ENCODE measurements around the gene LIN7A.
A peak's percentile ranks its signal among the peaks of the same experiment; 100 is the strongest.

LIN7A gene

DNA sequence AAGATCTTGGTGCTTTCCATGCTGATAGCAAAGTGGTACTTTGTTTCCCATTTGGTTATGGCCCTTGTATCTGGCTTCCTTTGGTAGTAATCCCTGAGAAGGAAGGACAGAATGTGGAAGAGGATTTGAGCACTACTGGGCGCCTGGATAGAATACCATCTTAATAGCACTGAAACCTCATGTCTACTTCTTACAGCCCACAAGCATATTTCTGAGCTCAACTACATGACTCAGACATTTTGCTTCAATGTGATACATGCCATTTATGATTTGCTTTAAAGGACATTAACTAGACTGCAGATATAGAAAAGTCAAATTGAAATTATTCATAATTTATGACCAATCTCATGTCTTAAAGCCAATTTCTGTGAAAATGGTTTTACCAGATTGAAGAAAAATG, 80.4 kb downstream of the LIN7A start:
- no peak for DNase-seq

DNA sequence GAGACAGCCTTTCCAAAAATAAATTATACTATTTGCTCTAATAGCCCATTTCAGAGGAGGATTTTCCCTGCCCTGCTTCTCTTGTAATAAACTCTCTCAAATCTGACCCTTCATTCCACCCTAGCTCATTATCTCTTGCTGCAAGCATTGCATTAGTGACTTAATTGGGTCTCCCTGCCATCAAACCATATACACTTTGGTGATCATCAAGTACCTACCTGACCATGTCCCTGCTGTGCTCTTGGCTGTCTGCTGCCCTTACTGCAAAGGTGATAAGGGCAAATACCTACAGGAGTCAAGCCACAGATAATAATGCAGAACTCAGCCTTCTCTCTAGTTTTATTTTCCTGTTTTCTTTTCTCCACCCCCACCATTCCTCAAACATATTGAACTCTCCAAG, 88.4 kb downstream of the LIN7A start:
- DNase-seq, result peak; percentile 26

DNA sequence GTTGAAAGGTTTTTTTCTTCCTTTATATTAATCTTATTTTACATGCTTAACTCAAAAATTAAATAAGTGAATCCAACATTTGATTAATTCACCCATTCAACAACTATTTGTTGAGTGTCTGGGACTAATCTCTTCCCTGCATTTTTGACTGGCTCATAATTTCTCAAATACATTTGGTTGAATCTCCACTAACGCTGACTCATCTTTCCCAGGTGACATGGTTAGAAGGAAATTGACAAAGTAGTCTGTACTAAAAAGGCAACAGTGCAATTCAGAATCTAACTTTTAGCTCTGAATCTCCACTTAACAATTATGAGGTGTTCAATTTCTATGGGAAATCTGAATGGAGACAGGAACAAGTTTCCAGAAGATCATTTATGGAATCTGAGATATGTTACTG, 88.9 kb downstream of the LIN7A start:
- no peak for DNase-seq

DNA sequence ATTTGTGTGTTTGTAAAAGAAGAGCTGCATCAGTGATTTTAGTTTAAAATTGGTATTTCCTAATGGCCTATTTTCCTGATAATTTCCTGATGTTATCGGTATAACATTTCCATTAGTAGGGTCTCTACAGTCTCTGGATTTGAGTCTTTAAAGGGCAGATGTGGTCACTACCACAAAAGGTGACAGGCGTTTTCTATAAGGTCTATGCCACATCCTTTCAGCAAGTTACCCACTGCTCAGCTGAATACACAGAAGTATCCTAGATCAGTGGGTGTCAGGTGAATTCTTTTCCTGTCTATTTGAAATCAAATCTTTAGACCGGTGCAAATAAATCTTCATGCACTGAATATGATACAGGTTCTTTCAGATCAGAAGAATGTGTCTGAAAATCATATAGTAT, 90.2 kb downstream of the LIN7A start:
- DNase-seq, result peak; percentile 61

DNA sequence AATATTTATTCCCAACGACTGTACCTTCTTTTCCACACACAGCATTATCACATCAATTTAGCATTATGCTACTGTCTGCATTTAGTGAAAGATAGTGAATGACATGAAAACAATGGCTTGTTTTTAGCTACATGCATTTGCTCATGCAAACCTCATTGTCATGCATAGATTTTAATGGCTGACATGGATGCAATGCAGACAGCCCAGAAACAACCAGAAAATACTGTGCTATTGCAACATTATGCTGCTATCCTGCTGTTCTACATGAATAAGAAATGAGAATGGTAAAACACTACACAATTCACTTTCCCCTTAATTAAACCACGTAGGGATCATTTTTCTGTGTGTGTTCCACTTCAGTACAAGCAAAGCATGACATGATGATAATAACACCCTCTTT, 90.8 kb downstream of the LIN7A start:
- DNase-seq, result peak; percentile 45

DNA sequence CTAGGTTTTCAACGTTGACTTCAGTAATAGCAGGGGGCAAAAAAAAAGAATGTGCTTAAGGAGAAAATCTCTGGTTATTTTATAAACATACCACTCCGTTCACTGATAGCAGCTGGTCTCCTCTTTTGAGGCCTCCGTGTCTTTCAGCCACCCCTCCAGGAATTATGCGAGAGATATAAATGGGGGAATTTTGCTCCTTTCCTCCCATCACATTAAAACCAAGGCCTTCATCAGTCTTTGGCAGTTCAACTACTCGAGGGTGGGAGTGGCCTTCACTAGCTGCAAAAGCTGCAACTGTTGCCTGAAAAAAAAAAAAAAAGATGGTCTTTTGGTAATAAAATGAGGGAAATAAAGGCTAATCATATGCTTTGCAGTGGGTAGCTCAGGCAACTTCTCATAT, 92.1 kb downstream of the LIN7A start:
- no peak for DNase-seq

DNA sequence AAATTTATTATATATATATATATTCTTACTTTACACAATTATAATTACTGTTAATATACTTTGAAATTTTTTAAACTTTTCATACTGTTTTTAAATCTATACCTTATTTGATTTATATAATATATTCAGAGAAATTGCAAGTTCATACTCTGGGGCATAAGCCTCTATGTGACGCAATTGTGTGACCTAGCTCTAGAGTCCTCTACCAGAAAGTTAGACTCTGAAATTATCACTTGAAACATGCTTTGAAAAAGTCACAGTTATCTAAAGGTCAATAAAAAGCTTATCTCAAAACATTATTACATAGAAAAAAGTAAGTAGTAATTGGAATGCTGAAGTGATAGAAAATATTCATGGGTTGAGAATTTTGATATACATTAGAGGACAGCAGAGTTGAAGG, 93.8 kb downstream of the LIN7A start:
- DNase-seq, result no peak

DNA sequence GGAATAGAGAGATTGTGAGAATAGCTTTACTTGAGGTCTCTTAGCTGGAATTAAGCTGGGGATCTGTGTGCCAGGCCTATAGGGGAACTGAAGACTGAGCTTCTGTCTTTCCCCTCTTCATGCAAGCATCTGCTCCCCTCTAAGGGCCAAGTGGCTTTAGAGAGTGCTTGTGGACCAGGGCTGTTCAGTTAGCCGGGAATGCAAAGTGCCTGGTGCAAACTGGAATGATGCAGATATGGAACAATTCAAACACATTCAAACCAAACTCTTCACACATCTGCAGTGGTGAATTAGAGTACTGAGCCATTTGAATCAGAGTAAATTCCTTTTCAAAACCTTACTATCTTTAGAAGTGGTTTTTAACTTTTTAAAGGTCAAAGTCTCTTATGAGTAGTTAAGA, 99.0 kb downstream of the LIN7A start:
- no peak for DNase-seq

DNA sequence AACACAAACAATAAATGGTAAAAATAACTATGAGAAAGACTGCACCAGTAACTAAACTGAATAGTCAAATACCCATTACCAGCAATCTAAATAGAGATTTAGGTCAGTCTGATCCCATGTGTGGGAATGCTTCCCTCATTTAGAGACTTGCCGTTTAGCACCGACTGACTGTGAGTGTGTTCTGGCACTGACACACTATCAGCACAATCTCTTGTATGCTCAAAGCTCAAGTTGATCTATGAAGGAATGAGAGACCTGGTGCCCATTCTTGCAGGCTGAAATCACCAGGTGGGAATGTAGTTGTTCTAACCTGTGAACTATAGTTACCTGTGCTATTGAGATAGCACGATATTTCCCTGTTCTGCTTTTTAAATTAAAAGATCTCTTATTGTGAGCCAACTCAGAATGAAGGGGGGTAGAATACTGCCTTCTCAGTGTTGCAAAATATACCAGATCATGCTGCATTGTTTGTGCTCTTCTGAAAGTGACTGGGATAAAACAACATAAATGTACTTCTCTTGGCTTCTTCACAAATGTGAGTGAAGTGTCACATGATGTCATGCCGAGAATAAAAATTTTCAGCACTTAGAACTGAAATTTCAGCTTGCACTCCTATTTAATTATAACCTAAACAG, 99.6 kb downstream of the LIN7A start:
- DNase-seq, result no peak

DNA sequence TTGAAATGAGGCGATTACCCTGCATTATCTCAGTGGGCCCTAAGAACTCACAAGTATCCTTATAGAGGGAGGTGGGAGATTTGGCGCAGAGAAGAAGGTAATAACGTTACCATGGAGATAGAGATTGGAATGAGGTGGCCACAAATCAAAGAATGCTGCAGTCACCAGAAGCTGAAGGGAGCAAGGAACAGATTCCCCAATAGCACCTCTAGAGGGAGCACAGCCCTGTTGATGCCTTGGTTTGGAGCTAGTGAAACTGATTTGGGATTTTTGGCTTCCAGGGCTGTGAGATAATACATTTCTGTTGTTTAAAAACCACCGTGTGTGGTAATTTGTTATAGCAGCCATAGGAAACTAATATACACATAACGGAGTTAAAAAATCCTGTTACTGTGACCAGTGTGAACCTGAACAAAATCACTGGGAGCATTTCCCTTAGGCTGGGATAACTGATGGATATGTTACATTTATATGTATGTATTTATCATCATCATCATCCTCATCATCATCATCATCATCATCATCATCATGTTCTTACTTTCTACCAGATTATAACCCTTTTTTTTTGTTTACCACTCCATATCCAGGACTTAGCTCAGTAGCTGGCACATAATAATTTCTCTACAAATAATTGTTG, 100.3 kb downstream of the LIN7A start:
- DNase-seq, result peak; percentile 60

DNA sequence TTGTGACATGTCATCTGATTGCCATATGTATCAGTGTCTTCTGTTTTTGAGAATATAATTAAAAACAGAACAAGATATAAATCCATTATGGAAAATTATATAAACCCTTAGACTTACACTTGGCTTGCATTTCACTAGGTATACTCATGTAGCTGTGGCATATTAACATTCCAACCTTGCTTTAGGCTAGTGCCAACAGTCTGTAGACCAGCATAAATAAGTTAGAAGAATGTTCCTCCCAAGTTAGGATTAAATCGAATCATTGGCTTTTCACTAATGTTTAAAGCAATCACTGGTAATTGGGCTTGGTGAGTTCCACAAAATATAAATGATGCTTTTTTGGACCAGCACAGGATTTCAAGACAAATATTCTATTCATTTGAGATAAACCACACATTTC, 103.0 kb downstream of the LIN7A start:
- DNase-seq, result no peak

DNA sequence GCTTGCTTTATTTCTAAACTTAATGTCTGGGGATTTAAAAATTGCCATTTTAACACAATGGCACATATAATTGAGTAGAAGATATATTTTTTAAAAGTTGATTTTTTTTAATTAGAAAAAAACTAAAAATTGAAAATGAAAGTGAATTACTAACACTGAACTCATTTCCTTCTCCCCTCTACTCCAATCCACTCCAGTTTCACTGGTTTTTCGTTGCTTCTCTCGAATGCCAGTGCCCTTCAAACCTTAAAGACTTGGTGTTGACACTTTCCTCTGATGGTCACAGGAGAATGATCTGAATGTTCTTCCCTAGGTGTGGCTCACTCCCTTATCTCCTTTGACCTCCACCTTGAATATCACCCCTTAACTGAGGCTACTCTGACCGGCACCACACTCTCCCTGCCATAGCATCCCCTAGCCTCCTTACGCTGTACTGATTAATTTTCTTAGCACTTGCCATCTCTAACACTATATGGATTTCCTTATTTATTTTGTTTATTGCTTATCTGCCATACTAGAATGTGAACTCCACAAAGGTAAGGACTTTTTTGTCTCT, 107.1 kb downstream of the LIN7A start:
- no peak for DNase-seq

DNA sequence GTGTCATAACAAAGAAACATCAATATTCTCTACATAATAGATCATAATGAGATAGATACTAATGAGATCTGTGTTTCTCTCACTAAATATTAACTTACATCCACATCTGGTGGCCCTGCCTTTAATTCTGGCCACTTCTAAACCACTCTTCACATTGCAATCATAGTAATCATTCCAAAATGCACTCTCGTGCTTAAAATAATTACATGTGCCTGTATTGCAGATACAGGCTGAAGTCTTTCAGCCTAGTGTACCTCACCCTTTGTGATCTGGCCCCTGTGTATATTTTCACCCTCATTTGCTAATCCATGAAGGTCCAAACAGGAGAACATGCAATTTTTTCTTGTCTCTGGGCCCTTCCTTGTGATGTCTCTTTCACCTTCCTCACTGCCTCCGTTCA, 108.0 kb downstream of the LIN7A start:
- DNase-seq, result no peak

DNA sequence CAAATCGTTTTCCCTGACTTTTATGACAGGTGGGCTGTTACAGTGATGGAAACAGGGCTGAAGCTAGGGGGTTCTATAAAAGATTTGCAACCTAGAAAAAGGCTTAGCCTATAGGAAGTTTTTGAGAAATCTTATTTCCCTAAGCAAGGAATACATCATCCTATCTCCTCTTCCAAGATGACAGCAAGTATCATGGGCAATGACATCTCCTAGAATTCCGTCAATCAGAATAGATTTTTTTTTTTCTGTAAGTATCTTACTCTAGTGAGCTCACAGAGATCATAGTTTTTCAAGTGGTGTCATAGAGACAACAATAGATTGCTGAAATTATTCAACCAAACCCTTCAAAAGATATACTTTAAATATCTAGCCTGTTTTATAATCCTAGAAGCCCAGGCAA, 112.2 kb downstream of the LIN7A start:
- no peak for DNase-seq

DNA sequence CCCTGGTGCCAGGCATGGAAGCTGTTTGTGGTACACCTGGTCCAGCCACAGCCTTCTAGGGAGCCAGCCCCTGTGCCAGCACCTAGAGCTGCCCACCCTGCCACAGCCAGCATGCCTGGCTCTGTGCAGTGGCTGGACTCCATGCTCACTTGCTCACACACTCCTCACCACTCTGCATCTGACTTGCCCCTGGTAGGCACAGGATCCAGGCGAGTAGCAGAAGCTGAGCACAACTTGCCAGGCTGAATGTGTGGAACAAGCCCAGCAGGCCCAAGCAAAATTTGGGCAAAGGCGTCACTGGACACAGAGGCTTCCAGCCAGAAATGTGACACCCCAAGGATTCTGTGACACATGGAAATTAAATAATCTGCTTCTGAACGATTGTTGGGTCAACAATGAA, 114.3 kb downstream of the LIN7A start:
- no peak for DNase-seq

DNA sequence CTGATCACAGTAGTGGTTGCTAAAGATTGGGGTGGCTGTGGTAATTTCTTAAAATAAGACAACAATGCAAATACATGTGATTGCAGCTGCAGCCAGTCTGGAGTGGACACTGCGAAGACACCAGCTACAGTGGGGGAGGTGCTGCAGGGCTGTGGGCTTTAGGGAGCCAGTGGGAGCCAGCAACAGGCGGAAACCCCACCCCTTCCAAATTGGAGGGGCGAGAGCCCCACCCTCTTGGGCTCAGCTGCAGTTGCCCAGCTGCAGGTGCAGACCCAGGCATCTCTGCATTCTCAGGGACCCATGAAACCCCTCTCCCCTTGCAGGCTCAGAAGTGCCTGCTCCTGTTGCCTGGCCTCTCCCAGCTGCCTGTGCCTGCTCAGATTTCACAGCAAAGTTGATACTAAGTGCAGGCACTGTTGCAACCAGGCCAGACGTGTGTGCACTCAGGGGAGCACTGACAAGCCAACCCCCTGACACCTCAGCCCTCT, 116.2 kb downstream of the LIN7A start:
- peak; percentile 5 for DNase-seq

DNA sequence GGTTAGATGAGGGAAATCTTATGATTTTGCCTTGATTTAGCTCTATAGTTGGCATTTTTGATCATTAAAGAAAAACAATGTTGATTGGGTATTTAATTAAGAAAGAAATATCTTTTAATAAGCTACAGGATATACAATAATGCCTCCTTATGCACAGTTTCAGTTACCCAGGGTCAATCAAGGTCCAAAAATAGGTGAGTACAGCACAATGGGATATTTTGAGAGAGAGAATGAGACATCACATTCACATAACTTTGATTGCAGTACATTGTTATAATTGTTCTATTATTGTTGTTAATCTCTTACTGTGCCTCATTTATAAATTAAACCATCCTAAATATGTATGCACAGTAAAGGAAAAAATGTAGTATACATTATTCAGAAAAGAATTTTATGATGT, 118.9 kb downstream of the LIN7A start:
- no peak for DNase-seq

DNA sequence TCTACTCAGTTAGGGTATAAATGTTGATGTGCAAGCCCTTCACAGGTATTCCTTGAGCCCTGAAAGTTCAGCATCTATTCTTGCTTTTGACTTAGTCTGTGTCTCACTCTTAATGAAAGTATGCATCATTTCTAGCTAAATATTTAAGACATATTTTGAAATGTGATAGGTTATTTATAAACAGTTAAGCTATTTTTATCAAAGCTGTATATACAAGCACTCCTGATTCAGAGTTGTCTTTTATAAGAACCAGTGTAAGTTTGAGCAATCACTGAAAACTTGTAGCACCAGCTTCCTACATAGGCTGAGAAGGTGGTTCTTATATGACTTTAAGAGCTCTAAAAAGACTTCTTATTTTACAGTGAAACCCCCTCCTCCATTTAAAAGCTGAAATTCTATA, 122.4 kb downstream of the LIN7A start:
- DNase-seq, result no peak

DNA sequence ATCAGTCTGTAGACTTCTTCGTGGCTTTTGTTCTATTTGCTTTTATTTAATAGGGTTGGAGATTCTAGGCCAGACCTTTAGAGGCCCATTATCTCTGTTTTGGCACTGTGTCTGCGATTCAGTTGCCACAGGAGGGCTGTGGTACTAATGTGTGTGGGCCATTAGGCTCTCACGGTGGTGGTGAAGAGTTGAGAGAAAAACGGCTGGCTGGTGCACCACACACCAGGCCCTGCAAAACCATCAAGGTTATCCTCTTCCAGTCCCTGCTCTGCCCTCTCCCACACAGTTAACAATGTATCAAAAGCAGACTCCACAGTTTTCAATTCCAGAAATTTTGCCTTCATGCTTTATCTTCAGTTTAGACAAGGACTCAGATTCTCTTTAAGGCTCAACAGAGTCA, 123.3 kb downstream of the LIN7A start:
- DNase-seq, result no peak

DNA sequence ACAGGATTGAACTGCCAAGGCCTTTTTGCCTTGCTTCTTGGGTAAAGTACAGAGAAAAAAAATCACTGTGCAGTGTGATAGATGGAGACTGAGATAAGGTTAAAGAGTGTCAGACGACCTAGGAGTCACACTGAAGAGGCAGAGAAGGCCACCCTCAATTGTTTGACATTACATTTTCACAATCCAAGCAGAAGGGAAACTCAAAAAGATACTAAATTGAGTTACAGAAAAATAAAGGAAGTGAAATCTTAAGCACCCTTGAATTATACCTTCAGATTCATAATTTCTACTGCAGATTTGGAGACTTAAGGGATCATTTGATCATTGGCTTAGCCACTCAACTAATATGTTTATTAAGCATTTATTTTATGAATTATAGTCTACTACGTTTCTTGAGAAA, 123.9 kb downstream of the LIN7A start:
- DNase-seq, result no peak

DNA sequence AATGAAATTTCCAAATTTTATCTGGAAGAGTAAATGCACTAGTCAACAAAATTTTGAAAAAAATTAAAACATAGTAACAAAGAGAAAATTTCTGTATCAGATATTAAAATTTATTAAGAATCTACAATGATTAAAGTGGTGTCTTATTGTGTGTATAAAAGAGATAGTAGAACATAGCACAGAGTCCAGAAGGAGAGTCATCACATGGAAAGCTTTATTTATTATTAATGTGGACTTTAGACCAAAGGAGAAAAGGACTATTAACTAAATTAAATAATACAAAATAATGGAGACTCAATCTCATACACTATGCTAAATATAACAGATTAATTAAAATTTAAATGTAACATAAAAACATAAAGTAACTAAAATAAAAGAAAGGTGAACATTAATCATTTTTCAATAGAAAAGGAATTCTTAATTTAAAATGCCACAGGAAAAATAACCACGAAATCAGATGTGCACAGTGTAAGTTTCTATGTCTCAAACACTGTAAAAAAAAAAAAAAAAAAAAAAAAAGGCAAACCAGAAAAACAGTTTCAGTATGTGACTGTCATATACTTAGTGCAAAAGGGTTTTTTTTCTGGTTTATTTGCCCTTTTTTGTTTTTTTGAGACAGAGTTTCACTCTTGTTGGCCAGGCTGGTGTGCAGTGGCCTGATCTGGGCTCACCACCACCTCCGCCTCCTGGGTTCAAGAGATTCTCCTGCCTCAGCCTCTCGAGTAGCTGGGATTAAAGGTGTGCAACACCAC, 125.6 kb downstream of the LIN7A start:
- no peak for DNase-seq

DNA sequence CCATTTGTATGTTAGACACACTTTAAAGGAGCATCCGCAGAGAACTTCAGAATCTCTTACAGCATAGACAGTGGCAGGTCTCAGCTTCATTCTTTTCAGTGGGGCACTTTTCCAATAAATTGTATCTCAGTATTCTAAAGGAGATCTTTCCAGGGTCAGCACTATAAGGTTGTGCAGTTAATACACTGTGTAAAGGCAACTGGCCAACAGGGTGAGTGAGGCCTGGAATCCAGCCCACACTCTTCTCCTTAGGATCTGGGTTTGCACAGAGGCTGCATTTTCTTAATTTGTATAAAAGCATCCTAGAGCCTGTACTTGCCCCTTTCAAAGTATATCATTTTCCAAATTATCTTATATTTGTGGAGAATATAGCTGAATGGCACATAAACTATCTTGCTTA, 126.9 kb downstream of the LIN7A start:
- DNase-seq, result no peak

DNA sequence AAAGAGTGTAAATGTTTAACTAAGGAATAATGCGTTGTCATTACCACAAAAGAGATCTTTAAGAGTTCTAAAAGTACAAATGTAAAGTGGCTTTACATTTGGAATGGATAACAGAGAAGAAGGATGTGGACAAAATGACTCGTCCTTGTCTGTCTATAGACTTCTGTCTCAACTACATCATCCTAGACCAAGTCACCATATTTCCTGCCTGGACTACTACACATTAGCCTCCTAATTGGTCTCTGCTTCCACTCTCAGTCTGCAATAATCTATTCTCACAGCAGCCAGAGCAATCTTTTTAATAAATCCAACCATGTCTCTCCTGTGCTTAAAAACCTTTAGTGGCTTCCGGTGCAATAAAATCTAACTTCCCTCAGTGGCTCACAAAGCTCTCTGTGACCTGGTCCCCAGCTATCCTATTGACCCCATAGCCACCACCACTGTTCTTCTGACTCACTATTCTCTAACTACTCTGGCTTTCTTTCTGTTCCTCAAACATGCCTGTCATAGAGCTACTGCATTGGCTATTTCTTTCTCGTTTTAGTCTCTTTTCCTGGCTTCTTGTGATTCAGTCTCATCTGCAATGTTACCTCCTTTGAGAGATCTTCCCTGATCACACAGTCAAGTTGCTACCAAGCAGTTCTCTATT, 130.0 kb downstream of the LIN7A start:
- no peak for DNase-seq

DNA sequence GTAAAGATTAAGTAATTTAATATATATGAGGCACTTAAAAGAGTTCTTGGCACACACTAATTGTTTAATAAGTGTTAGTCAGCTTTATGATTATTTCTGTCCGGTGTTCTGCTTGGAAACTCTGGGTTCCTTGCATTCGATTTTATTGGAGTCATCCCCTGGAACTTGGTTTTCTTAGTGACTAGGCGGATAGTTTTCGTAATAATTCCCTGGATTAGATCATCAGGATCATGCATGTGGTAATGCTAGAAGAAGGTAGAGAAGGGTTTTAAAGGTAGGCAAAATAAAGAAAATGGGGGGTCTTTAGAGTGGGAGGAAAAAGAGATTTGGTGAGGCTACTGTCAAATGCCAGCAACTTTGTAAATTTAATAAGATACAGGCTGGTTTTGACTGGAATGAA, 132.6 kb downstream of the LIN7A start:
- DNase-seq, result no peak
